ENCODE measurements around the gene NOTCH1. TPM values are rescaled to one million over a fixed set of nuclear protein-coding genes. Genes with fewer than 3 reads are reported as not detected.

Gene NOTCH1
- total and polyA plus RNA-seq, 2 of the 8 experiments (the other 6 are each of a cell fraction or from before 2014, with no cell fraction given), result 6.9 to 55.6 TPM

- 0 out of 4 replicates have a peak, but pooled peaks of 1 of the 2 experiments have one; percentile 8 for TF ChIP-seq HDAC2 (IDR thresholded peaks at IDR 0.05; ENCODE audit: borderline replicate concordance in 1 of 2, low read depth in 2 of 2, low read length in 2 of 2)
Observed at GRCh38 chr9:136546697-136547501, 1.1 kb upstream of the NOTCH1 start (continued).
